ENCODE measurements around the gene CPED1. TPM values are rescaled to one million over a fixed set of nuclear protein-coding genes. Genes with fewer than 3 reads are reported as not detected.

CPED1 gene
- total RNA-seq, 1 donor from 2014 or later: 2.1 TPM

DNA sequence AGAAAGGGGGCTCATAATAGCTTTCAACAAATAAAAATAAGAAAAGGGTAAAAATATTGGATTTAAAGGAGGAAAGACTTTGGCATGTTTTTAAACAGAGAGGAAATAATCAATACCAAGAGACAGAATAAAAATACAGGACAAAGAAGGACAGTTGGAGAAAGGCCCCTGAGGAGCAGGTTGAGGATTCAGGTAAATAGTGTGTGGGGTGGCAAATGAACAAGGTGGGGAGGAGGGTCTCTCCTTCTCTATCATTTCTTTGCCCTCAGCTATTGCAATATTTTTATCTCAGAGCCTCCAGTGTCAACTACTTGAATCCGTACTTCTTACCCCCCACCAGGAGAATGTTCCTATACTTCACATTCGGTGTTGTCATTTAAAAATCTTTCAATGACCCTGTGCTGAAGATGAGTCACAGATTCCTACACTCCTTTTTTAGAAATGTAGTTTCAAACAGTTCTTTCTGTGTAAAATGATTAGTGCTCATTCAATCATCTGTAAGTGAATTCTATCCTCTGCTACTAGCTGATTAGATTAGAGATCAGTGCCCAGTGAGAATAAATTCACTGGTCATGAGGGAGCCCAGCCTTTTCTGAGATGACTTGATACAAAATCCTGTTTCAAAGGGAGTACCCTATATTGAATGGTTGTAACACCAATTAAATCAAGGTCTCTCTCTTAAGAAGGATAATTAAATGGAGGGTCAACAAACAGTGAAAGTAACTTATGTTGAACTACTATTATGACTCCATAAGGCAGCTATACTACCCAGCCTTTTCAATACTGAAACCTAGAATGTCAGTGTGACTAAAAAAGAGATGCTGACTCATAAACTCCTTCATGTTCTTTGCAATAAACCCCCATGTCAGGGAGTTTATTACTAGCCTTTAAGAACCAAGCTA is 289.9 kb downstream of the CPED1 start:
- TF ChIP-seq, protein P1, sequence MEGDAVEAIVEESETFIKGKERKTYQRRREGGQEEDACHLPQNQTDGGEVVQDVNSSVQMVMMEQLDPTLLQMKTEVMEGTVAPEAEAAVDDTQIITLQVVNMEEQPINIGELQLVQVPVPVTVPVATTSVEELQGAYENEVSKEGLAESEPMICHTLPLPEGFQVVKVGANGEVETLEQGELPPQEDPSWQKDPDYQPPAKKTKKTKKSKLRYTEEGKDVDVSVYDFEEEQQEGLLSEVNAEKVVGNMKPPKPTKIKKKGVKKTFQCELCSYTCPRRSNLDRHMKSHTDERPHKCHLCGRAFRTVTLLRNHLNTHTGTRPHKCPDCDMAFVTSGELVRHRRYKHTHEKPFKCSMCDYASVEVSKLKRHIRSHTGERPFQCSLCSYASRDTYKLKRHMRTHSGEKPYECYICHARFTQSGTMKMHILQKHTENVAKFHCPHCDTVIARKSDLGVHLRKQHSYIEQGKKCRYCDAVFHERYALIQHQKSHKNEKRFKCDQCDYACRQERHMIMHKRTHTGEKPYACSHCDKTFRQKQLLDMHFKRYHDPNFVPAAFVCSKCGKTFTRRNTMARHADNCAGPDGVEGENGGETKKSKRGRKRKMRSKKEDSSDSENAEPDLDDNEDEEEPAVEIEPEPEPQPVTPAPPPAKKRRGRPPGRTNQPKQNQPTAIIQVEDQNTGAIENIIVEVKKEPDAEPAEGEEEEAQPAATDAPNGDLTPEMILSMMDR (conservative IDR thresholded peaks at IDR 0.05; ENCODE audit: low read depth, low read length): no peak
- H3K4me3 ChIP-seq (ENCODE audit: low read depth, low read length): no peak overlapping the region
- DNase-seq (ENCODE audit: low read depth): no peak

DNA sequence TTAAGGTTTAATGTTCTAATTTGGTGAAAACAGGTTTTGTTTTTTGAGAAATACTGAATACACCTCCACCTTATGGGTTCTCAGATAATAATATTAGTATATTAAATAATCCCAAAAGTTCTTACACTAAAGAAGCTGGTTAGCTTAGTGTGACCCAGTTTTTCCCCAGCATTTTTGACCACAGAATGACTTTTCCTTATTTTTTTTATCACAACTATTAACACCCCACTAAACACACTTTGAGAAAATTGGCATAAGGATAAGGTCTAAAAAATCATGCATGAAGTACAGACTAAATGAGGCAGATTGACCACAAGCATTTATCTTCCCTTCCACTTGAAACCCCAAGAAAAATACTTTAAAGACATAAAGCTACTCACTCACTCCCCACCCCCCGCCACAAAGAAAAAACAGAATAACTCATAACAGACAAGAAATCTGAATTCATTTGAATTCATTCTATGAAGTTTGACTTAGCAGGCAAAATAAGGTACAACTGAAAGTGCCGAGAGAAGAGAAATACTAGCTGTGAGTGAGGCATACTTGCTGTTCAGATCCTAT is 290.6 kb downstream of the CPED1 start:
- H3K4me3 ChIP-seq (ENCODE audit: low read depth, low read length): no peak overlapping the region
- DNase-seq (ENCODE audit: low read depth): no peak
- TF ChIP-seq, protein P1 (conservative IDR thresholded peaks at IDR 0.05; ENCODE audit: low read depth, low read length): no peak

DNA sequence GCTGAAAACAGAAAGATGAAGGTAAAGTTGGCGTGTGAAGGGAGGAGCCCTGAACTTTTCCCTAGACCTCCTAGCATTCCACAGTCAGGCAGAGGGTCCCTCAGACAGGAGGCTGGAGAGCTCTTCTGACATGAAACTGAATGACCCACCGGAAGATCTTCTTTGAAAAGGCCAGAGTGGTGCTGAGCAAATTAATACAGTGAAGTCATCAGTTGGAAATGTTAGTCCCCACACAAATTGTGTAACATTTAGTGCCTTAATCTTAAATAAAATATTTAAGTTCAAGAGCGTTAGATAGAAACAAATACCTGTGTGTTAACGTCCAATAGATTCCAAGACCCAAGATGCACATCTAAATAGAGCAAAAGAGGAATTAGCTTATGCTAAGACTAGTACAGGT is 291.3 kb downstream of the CPED1 start:
- TF ChIP-seq, protein P1 (conservative IDR thresholded peaks at IDR 0.05; ENCODE audit: low read depth, low read length): no peak
- no peak for DNase-seq (ENCODE audit: low read depth)
- H3K4me3 ChIP-seq (ENCODE audit: low read depth, low read length): no peak overlapping the region

GRCh38 chr7:121280656-121281055 is 292.1 kb downstream of the CPED1 start:
- no peak for DNase-seq (ENCODE audit: low read depth)
- no peak overlapping the region for H3K4me3 ChIP-seq (ENCODE audit: low read depth, low read length)
- TF ChIP-seq, protein P1 (conservative IDR thresholded peaks at IDR 0.05; ENCODE audit: low read depth, low read length): no peak

GRCh38 chr7:121282129-121282528 is 293.6 kb downstream of the CPED1 start:
- TF ChIP-seq, protein P1 (conservative IDR thresholded peaks at IDR 0.05; ENCODE audit: low read depth, low read length): no peak
- DNase-seq (ENCODE audit: low read depth): no peak
- H3K4me3 ChIP-seq (ENCODE audit: low read depth, low read length): no peak overlapping the region

- TF ChIP-seq, protein P1 (conservative IDR thresholded peaks at IDR 0.05; ENCODE audit: low read depth, low read length): no peak
- no peak overlapping the region for H3K4me3 ChIP-seq (ENCODE audit: low read depth, low read length)
- DNase-seq (ENCODE audit: low read depth): no peak
Observed at GRCh38 chr7:121285066-121285667, 296.7 kb downstream of the CPED1 start.

All from epithelial cell of proximal tubule (primary cell).